ENCODE data around the gene CCDC192.
A peak's percentile ranks its signal among the peaks of the same experiment; 100 is the strongest.

The CCDC192 gene

DNA sequence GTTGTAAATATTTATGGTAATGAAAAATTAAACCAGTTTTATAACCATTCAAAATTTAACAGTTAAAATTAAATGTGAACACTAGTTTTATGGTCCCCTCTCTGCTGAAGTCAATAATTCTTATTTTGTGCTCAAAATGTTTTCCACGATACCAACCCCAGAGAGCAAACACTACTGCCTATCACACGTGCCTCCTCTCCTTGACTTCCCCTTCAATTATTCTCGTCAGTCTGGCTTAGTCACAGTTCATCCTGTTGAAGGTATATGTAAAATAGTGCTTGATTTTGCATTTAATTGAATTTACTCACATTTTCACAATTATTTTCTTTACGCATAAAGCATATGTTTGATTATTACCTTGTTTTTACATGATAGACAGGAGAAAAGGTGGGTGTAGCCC is 148.8 kb downstream of the CCDC192 start:
- DNase-seq: no peak

DNA sequence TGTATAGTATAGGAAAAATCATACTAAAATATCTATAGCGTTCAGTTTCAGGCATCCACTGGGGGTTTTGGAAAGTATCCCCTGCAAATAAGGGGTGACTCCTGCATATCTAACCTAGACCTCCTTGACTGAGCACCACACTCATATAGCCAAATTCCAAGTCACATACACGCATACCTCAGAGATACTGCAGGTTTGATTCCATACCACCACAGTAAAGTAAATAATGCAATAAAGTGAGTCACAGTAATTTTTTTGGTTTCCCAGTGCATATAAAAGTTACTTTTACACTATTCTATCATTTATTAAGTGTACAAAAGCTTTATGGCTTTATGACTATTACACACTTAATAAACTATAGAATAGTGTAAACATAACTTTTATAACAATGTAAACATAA is 151.3 kb downstream of the CCDC192 start:
- DNase-seq: no peak

DNA sequence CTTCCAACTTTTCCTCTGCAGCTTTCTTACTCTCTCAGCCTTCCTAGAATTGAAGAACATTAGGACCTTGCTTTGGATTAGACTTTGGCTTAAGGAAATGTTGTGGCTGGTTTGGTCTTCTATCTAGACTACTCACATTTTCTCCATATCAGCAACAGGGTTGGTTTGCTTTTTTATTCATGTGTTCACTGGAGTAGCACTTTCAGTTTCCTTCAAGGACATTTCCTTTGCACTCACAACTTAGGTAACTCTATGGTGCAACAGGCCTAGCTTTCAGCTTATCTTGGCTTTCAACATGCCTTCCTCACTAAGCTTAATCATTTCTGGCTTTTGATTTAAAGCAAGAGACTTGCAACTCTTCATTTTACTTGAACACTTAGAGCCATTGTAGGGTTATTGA is 153.1 kb downstream of the CCDC192 start:
- DNase-seq: no peak

DNA sequence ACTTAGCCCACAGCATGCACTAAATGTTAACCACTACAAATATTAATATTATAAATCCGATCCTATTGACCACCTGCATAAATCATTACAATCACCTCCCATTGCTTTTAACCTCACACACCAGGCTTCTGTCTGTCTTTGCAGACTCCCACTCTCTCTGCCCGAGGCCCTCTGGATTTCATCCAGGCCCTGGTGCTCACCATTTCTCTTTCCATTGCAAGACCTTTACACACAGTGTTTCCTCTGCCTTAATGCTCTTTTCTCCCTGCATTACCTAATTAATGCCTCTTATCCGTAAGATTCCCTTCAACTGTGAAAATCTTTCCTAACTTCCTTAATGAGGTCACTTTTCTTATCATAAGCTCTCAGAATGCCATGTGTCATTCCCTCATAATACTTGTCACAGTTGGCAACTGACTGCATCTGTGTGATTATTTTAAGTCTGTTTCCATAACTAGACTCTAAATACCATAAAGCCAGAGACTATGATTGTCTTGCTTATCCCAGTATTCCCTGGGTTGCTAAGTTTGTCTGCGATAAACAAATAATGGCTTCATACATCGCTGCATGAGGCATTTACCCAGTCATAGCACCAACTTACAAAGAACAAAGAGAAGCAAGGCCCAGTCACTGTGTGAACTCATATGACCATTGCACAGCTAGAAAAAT is 155.1 kb downstream of the CCDC192 start:
- DNase-seq: no peak

DNA sequence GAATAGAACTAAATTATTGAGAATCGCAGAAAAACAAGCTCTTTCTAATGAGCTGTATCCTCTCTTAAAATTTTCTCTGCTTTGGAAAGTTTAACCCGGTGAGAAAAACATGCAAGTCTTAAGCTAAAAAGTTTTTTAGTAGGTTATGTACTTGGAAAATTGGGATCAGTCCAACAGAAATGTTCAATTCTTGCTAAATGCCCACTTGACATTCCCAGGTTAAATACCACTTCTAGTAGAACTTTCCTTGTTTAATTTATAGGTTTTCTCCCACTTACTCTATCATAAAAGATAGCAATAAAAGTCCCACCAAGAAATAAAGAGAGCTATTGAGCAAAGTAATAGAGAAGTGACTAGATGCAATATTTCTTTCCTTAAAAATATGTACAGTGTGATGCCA is 157.1 kb downstream of the CCDC192 start:
- DNase-seq: no peak

DNA sequence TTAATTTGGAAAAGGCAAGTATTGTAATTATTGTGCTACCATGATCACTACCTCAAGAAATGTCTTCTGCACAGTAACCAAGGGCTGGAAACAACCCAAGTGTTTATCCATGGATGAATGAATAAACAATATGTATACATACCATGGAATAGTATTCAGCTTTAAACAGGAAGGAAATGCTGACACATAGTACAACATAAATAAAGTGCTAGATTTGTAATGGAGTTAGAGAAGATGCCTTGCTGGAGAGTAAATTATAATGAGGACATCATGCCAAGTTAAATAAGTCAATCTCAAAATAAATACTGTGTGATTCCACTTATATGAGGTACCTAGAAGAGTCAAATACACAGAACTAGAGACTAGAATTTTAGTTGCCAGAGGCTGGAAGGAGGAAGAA is 160.0 kb downstream of the CCDC192 start:
- DNase-seq: no peak

DNA sequence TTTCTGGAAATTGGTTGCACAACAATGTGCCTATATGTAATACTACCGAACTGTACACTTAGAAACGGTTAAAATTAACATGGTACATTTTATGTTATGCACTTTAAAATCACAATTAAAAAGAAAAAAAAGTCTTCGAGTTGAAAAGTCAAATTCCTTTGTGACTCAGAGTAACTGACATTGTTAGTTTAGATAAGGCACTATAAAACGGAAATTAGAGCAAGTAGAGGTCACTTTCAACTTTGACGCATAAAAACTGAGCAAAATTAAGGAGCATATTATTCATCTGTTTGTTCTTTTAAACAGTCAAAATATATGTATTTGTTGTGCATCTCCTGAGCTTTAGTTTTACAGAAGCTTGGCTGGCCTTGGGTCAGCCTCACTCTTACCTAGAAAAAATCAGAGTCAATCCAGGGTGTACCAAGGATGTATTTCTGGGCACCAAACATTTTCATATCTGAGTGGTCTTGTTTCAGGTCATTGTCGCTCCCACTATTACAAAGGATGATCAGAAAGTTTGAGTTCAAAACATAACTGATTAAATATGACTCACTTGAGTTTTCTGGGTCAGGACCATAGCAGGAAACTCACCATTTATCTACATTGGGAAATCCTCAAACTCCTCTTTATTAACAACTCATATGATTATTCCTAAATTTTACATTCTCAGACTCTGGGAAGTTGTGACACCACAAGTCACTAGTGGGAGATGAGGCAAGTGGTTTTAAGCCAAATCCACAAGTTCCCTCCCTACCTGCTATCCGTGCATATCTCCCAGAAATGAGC is 160.6 kb downstream of the CCDC192 start:
- DNase-seq: no peak

DNA sequence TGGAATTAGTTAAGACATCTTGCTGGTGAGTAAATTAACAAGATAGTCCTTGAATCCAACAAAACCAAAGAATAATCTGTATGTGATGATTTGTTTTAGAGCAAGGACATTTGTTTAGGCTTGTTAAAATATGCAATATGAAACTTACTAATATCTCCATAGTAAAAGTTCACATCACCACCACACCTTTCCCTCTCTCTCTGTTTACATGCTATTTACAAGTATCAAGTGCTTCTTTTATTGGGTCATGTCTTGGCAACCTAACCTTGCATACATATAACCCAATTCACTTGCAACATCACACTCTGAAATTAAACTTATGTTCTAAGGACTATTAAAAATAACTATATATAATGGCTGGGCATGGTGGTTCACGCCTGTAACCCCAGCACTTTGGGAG is 161.3 kb downstream of the CCDC192 start:
- no peak for DNase-seq

DNA sequence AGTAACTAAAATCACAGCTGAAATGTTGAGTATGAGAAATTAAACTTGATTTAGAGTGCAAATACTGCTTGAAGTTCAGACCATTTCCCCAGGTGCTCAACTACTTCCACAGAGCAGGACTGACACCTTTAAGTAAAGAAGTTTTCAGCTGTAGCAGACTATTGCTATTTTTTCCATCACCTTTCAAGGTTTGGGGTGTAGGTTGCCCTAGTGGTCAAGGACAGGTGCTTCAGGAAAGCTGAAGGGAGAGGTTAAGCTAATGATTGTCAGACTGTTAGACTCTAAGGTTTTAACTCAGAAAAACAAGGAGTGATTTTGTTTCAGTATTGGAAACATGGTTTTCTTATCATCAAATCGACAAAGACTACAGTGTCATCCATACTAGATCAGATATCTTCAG is 162.1 kb downstream of the CCDC192 start:
- no peak for DNase-seq

DNA sequence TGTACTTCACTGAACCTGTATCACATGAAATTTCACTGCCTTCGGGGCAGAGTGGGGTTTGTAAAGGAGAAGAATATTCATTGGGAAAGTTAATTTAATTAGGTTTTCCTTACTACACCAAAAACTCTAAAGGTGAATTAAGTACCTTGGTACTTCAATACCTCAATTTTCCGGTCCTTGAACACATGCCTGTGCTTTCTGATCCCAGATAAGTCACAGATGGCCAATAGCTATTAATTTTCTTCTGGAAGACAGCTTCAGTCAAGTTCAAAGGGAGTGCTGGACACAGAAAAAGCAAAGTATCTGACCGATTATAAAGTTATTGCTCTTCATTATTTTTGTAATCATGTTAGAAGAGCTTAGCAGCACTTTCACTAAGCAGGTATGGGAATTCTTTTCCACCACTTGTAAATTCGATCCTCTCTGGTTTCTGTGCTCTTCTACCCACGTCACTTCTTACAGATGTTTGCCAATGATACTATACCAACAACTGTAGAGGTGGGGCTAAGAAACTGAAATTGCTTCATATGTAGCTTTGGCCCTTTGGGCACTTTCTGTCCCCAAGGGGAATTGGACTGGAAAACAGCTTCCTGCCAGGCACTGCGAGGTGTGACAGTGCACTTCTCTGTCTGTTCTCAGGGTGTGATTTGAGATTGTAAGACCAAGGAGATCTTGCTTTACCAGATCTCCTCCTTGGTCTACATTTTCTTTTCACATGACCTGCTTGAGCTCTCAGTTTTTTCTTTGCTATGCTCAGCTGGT is 164.0 kb downstream of the CCDC192 start:
- no peak for DNase-seq

DNA sequence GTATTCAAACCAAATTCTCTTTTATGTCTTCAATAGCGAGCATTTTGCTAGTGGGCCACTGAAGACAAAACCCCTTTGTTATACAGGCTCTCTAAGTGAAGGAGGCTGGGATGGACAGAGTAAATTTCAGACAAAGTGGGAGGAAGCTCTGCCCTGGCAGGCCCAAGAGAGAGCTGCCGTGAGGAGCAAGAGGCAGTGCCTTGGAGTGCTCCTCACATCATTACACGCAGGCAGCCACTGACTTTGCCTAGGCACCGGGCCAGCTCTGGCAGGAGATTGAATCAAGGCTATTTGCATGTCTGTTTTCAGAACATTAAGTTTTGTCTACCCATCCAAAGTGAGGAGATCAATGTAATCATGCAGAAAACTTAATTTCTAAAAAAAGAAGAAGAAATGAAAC is 167.7 kb downstream of the CCDC192 start:
- DNase-seq: no peak

DNA sequence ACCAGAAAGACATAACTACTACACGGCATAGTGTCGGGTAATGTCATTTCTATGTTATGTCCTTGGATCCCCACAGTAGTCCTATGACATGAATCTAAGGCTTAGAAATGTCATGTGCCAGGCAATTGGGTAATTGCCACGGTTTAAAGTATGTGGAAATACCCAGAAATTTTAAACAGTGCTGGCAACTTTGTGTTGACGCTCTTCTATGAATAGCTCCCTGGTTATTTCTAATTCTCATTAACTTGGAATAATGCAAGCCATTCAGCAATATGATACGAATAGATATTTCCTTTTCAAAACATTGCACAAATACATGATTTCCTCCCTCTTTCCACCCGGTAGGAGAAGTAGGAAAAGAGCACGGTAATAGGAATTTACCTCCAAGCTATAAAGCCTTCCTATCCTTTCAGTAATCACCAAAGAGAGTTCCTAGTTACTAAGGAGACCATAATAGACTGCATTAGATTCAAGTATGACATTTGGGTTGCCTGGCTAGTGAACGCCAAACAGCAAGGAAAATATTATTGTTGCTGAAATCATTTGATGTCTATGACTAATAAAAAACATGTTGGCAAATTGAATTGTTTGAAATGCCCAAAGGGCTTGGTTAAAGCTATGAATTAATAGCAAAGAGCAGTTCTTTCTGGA is 168.4 kb downstream of the CCDC192 start:
- no peak for DNase-seq

DNA sequence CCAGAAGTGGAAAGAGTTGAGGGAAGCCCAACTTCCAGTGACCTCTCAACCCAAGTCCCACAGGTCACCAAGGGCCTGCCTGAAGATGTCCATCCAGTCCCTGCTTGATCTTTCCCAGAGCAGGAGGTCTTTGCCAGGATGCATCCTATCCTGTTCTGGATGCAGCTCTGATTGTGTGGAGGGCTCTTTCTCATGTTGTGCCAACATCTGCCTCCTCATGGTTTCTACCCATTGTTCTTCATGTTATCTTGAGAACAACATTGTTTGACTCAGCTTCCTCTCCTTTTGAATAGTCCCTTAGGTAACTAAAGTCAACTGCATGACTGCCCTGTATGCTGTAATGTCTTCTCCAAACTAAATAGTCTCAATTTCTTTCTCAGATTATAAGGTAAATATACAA is 169.3 kb downstream of the CCDC192 start:
- no peak for DNase-seq

DNA sequence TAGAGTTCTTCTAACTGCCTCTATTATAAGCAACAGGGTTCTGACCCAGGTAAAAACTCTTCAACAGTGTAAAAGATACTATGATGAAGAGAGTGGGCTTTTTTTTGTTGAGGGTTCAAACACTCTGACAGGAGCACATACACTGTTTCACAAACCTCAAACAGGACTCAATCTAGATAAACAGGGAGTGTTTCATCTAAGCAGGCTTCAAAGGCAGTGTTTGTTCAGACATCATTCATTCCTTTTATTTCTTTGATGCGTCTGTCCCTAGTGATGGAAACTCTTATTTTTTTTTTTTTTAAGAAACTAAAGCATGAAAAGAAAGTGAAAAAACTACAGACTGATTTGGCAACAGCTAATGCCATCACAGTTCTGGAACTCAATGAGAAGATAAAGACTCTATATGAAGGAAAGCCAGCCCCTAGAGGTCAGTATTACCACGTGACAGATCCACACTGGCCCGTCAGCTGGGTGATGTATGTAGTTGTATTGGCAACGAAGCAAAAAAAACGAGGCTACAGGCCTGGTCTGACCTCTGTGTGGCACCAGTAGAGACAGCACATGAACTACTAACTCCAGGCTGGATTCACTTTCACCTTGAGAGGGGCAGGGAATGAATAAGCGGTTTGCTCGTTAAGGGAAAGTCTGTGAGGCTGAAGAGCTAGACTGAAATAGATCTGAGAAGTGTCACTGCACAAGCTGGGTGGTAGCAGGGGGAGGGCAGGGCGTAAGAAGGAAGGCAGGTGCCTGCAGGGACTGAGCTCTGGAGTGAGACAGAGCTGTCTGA is 172.2 kb downstream of the CCDC192 start:
- peak; percentile 67 for DNase-seq

DNA sequence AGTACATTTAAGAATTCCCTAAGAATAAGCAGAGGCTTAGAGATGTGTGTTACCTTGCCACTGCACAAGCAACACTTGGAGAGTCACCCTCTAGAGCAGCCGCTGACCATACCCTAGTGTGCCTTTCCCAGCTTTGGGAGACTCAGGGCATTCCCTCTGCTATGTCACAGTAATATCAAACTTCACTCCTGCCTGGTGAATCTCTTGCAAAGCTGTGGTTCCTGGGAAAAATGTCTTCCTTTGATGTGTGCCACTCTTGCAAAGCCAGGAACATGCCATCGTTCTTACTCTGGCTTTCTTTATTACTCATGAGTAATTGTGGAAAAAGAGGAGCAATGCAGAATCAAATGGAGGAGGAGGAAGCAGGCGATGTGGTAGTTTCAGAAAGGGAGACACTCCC is 173.2 kb downstream of the CCDC192 start:
- DNase-seq: no peak

DNA sequence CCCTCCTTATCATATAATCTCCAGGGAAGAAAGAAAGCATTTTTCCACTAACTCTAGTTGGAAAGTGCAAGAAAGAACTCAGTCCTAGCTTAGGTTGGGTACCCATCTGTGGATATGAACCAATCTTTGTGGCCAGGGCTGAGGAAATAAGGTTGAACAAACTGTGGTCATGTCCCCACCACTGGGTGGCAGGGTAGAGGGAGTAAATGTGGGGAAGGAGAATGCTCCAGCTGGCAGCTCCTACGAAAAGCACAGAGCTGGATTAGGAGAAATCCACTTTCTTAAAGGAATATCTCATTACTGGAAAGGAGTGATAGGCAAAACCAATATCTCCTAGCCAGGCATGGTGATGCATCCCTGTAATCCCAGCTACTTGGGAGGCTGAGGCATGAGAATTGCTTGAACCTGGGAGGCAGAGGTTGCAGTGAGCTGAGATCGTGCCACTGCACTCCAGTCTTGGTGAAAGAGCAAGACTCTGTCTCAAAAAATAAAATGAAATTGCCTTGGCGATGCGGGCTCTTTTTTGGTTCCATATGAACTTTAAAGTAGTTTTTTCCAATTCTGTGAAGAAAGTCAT is 175.1 kb downstream of the CCDC192 start:
- DNase-seq: peak; percentile 36

DNA sequence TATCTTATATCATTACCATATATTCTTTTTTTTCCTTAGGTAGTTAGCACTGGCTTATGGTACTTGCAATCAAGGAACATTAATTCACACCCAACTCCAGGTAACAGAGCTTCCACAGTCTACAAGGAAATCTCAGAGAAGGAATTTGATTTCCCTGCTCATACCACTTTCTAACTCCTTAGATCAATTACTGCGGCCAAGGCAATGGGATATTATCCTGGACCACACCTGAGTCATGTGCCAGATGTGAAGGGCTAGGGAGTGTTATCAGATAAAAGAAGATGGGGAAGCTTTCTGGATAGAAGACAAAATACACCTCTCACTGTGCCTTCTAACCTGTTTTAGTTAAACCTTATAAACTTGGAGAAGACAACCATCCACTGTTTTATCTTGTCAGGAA is 181.2 kb downstream of the CCDC192 start:
- DNase-seq: no peak

DNA sequence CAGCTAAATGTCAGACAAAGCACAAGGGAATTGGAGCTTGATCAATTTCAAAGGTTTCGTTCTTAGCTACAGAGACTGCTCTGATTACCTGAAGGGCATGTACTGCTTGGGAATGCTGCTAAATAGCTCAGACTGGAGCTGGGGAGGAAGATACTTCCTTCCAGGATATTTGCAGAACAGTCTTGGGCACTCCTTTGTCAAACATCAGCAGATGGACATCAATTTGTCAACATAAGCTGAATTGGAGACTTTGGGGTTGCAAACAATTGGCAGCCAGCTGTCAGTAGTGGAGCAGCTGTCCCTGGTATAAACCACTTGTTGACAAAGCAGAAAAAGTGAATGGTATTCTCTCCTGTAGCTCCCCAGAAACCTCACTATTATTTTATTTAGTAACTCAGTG is 182.0 kb downstream of the CCDC192 start:
- DNase-seq: peak; percentile 33

DNA sequence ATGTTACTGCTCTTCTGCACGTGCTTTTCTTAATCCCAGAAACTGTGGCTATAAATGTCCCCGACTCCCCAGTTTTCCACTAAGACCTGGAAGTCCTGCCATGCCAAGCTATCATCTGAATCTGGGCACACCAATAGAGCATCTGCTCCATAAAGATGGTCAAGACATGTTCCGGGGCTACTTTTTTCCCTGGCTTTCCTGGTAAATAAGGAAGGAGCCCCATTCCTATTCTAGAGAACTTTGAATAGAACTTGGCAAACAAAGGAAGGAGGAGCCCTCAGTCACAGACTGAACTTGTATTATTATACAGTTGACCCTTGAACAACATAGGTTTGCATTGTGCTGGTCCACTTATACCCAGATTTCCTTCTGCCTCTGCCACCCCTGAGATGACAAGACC is 182.9 kb downstream of the CCDC192 start:
- no peak for DNase-seq

DNA sequence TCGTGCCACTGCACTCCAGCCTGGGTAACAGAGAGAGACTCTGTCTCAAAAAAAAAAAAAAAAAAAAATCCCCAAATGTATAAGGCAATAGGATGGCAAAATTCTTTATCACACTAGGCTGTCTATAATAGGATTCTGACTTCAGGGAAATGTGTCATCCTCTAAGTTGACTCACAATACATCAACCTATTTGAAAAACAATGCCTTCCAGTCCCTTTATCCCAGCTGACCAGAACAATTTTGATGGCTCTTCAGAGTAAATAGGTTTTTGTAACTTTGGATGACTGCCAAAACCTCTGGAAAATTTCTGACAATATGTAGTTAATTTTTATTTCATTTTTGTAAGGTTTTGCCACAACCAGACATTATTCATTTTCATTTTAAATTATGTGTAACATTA is 184.1 kb downstream of the CCDC192 start:
- DNase-seq: no peak

DNA sequence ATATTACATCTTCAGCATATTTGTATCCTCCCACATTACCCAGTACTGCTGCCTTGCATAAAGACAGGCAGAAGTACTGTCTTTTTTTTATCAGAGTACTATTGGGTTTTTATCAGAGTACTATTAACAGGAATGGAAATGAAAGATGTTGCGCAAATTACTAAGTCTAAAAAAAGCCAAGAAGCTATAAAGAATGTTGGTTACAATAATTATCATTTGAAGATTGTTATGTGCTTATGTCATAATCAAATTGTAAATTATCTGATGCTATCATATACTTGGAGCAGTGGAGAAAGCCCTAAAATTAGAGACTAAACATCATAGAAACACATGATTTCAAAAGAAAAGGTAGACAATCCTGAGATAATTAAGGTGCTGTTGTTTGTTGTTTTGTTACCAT is 188.8 kb downstream of the CCDC192 start:
- DNase-seq: no peak

DNA sequence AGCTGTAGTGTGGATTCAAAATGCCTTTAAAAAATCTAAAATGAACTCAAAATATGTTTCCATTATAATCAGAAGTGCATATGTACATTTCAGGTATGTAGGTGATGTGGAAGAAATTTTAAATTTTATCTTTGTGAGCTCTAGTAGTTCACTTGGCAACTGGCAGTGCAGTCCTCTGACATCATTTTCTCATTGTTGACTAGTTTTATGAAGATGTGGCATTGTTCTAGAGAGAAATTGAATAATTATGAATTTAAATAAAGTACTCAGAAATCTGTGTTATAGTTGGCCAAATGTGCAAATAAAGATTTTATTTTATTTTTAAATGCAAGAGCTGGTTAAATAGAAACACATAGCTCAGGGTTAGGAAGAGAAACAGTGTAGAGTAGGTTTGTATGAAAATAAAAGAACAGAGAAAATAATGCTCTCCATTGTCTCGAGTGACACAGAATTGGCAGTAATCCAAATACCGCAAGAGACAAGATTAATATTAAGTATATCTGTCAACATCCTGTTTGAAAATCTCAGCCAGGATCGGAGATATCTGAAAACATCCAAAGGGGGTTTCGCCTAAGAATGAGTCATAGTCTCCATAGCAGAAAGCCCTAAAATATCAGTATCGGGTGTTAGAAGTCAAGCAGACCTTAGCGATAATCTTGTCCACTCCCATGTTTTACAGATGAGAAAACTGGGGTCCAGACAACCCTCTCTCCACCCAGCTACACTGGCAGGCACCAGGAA is 189.4 kb downstream of the CCDC192 start:
- no peak for DNase-seq
